Measurements from ENCODE around the gene GPR52. TPM values are rescaled to one million over a fixed set of nuclear protein-coding genes. Genes with fewer than 3 reads are reported as not detected.

The GPR52 gene
- total RNA-seq, 2 experiments from 2014 or later, result 0.58 to 0.97 TPM

DNA sequence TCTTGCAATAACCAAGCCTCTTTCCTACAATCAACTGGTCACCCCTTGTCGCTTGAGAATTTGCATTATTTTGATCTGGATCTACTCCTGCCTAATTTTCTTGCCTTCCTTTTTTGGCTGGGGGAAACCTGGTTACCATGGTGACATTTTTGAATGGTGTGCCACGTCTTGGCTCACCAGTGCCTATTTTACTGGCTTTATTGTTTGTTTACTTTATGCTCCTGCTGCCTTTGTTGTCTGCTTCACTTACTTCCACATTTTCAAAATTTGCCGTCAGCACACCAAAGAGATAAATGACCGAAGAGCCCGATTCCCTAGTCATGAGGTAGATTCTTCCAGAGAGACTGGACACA, 743 bp downstream of the GPR52 start:
- TF ChIP-seq, protein P1, sequence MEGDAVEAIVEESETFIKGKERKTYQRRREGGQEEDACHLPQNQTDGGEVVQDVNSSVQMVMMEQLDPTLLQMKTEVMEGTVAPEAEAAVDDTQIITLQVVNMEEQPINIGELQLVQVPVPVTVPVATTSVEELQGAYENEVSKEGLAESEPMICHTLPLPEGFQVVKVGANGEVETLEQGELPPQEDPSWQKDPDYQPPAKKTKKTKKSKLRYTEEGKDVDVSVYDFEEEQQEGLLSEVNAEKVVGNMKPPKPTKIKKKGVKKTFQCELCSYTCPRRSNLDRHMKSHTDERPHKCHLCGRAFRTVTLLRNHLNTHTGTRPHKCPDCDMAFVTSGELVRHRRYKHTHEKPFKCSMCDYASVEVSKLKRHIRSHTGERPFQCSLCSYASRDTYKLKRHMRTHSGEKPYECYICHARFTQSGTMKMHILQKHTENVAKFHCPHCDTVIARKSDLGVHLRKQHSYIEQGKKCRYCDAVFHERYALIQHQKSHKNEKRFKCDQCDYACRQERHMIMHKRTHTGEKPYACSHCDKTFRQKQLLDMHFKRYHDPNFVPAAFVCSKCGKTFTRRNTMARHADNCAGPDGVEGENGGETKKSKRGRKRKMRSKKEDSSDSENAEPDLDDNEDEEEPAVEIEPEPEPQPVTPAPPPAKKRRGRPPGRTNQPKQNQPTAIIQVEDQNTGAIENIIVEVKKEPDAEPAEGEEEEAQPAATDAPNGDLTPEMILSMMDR (IDR thresholded peaks at IDR 0.05), result no peak
- no peaks in the 10 kb centered on the region for H3K27me3 Mint-ChIP-seq
- no peak for DNase-seq
- no peak overlapping the region for H3K27ac Mint-ChIP-seq
- H3K4me1 Mint-ChIP-seq (ENCODE audit: low read depth), result no peaks in the 10 kb centered on the region
- no peak overlapping the region for H3K4me3 Mint-ChIP-seq
- ChIA-PET POLR2A (no interaction called here), CTCF (no interaction called here)
- no peak for ATAC-seq
- H3K9me3 Mint-ChIP-seq, result no peaks in the 10 kb centered on the region
- H3K36me3 Mint-ChIP-seq (ENCODE audit: low read depth), result no peaks in the 10 kb centered on the region
- intact Hi-C loops (cut with micrococcal nuclease), result no loop called here

- H3K27me3 Mint-ChIP-seq, result no peaks in the 10 kb centered on the region
- H3K4me3 Mint-ChIP-seq, result no peak overlapping the region
- TF ChIP-seq, protein P1 (IDR thresholded peaks at IDR 0.05), result no peak
- no peaks in the 10 kb centered on the region for H3K36me3 Mint-ChIP-seq (ENCODE audit: low read depth)
- POLR2A ChIA-PET, result no interaction called here
- H3K4me1 Mint-ChIP-seq (ENCODE audit: low read depth), result no peaks in the 10 kb centered on the region
- no peak for ATAC-seq
- intact Hi-C loops (cut with micrococcal nuclease), result no loop called here
- no peaks in the 10 kb centered on the region for H3K9me3 Mint-ChIP-seq
- CTCF ChIA-PET, result no interaction called here
- no peak for DNase-seq
- H3K27ac Mint-ChIP-seq, result no peak overlapping the region
These were observed 1.2 kb downstream of the GPR52 start for GRCh38 chr1:174448974-174449373.

DNA sequence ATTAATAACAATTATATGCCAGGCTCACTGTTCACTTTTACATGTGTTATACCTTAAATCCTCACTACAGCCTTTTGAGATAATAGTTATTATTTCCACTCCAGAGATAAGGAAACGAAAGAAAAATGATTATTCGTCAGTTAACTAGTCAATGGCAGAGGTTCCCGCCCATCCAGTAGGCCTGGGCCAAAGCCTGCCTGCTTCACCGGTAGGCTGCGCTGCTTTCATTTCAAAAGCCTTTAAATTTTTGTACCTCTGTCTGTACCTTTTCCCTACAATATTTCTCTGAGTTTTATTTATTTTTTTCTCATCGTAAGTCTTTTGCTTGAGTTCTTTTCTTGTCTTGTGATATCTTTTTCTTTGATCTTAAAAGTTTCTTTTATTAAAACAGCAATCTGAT, 3.6 kb downstream of the GPR52 start:
- ATAC-seq, result no peak

DNA sequence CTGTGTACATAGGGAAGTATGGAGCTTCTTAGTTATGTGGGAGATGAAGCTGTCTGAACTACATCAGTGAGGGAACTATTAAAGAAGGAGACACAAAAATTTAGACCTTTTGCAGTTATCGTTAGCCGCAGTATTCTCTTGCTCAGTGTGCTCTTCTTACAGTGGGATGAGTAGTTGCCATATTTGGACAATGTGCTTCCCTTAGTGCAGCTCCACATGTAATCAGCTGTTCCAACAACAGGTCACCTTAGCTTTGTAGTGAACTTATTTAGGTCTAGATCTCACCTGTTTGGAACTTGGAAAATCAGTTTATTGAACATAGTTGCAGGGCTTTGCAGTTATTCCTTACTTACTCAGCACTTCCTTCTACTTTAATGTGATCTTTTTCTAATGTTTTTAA, 18.1 kb downstream of the GPR52 start:
- intact Hi-C loops (cut with micrococcal nuclease), result no loop called here
- POLR2A ChIA-PET, result no interaction called here
- no peak for ATAC-seq
- H3K27me3 Mint-ChIP-seq, result no peaks in the 10 kb centered on the region
- no peak for DNase-seq
- H3K27ac Mint-ChIP-seq, result no peak overlapping the region
- no peaks in the 10 kb centered on the region for H3K9me3 Mint-ChIP-seq
- H3K4me1 Mint-ChIP-seq (ENCODE audit: low read depth), result no peaks in the 10 kb centered on the region
- TF ChIP-seq, protein P1 (IDR thresholded peaks at IDR 0.05), result no peak
- CTCF ChIA-PET, result interaction anchor here (1.2 to 1.4 kb wide), 2 partner anchors 14 to 203 kb away, joined by 3 to 4 read pairs; no protein-coding TSS in a partner anchor
- no peak overlapping the region for H3K4me3 Mint-ChIP-seq
- H3K36me3 Mint-ChIP-seq (ENCODE audit: low read depth), result no peaks in the 10 kb centered on the region

More for the DNA sequence above, 3.6 kb downstream of the GPR52 start:
- no peak for DNase-seq
- intact Hi-C loops (cut with micrococcal nuclease), result no loop called here
- ChIA-PET CTCF (interaction anchor here (0.7 to 1.5 kb wide), 2 partner anchors 10 to 15 kb away, joined by 3 to 5 read pairs; no protein-coding TSS in a partner anchor), POLR2A (no interaction called here)
- no peaks in the 10 kb centered on the region for H3K27me3 Mint-ChIP-seq
- no peaks in the 10 kb centered on the region for H3K4me1 Mint-ChIP-seq (ENCODE audit: low read depth)
- H3K36me3 Mint-ChIP-seq (ENCODE audit: low read depth), result no peaks in the 10 kb centered on the region
- no peaks in the 10 kb centered on the region for H3K9me3 Mint-ChIP-seq
- no peak overlapping the region for H3K27ac Mint-ChIP-seq
- TF ChIP-seq, protein P1 (IDR thresholded peaks at IDR 0.05), result no peak
- H3K4me3 Mint-ChIP-seq, result no peak overlapping the region

DNA sequence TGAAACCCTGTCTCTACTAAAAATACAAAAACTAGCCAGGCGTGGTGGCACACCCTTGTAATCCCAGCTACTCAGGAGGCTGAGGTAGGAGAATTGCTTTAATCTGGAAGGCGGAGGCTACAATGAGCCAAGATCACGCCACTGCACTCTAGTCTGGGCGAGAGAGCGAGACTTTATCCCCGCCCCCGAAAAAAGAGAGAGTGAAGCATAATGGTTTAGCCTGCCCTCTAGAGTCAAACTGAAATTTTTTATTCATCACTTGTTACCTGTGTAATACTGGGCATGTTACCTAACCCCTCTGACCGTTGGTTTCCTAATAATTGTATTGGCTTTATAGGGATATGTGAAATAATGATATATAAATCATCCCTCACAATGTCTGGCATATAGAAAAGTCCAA, 18.8 kb downstream of the GPR52 start:
- H3K9me3 Mint-ChIP-seq, result no peaks in the 10 kb centered on the region
- H3K27ac Mint-ChIP-seq, result no peak overlapping the region
- no peak overlapping the region for H3K4me3 Mint-ChIP-seq
- DNase-seq (no peak), ATAC-seq (no peak)
- no peaks in the 10 kb centered on the region for H3K4me1 Mint-ChIP-seq (ENCODE audit: low read depth)
- H3K36me3 Mint-ChIP-seq (ENCODE audit: low read depth), result no peaks in the 10 kb centered on the region
- TF ChIP-seq, protein P1 (IDR thresholded peaks at IDR 0.05), result no peak
- POLR2A ChIA-PET, result no interaction called here
- intact Hi-C loops (cut with micrococcal nuclease), result no loop called here
- no peaks in the 10 kb centered on the region for H3K27me3 Mint-ChIP-seq
- CTCF ChIA-PET, result interaction anchor here (1.2 kb wide), 1 partner anchor 15 kb away, joined by 3 read pairs; no protein-coding TSS in a partner anchor

Data from activated CD8-positive, alpha-beta T cell treated with anti-CD3 and anti-CD28 coated beads for 36 hours (primary cell).